Trophoblast cell (in vitro differentiated cells and primary cell): ENCODE measurements around the gene ANKDD1B.

Experiments
- DNase-seq, 2 donors: peaks; one replicate each; pipeline ENCODE4 v3.0.0-alpha.2; 2016
- H2AFZ ChIP-seq: 2 replicates; pipeline ENCODE4 v1.6.1; 2013; ENCODE audit warnings: low read length, moderate library complexity, mild to moderate bottlenecking; ENCODE audit not compliant: insufficient read depth, poor library complexity
- H2AK5ac ChIP-seq: 2 replicates; pipeline ENCODE4 v1.6.1; 2013; ENCODE audit warnings: mild to moderate bottlenecking, low read length
- H2BK120ac ChIP-seq: 2 replicates; pipeline ENCODE4 v1.6.1; 2013; ENCODE audit warnings: low read length, mild to moderate bottlenecking, moderate library complexity; ENCODE audit not compliant: insufficient read depth, poor library complexity
- H2BK12ac ChIP-seq: 2 replicates; pipeline ENCODE4 v1.6.1; 2013; ENCODE audit warnings: mild to moderate bottlenecking, low read length, moderate library complexity
- H2BK5ac ChIP-seq: 2 replicates; pipeline ENCODE4 v1.6.1; 2013; ENCODE audit warnings: low read length, low read depth, moderate library complexity, mild to moderate bottlenecking; ENCODE audit not compliant: poor library complexity
- H3K14ac ChIP-seq: 2 replicates; pipeline ENCODE4 v1.6.1; 2013; ENCODE audit warnings: mild to moderate bottlenecking, low read length
- H3K18ac ChIP-seq: 2 replicates; pipeline ENCODE4 v1.6.1; 2013; ENCODE audit warnings: mild to moderate bottlenecking, low read length
- H3K23ac ChIP-seq: 2 replicates; pipeline ENCODE4 v1.6.1; 2013; ENCODE audit warnings: low read length
- H3K27ac ChIP-seq: 2 replicates; pipeline ENCODE4 v1.5.1; 2013; ENCODE audit warnings: low read depth, mild to moderate bottlenecking, inconsistent platforms, low read length, moderate library complexity
- H3K27me3 ChIP-seq: 2 replicates; pipeline ENCODE4 v1.6.1; 2013; ENCODE audit warnings: inconsistent platforms, mild to moderate bottlenecking, low read length, moderate library complexity; ENCODE audit not compliant: insufficient read depth
- H3K36me3 ChIP-seq, 2 experiments: 1 replicate in 1 of 2; 2 replicates in 1 of 2; pipeline ENCODE4 v1.6.1; 2013; ENCODE audit warnings: low read length in 2 of 2, mild to moderate bottlenecking in 2 of 2, moderate library complexity in 1 of 2; ENCODE audit not compliant: insufficient read depth in 2 of 2, control insufficient read depth in 1 of 2
- H3K4ac ChIP-seq: 2 replicates; pipeline ENCODE4 v1.6.1; 2013; ENCODE audit warnings: low read depth, mild to moderate bottlenecking, low read length, moderate library complexity
- H3K4me1 ChIP-seq, 2 experiments: 1 replicate in 1 of 2; 2 replicates in 1 of 2; pipeline ENCODE4 v1.6.1; 2013; ENCODE audit warnings: low read length in 2 of 2, mild to moderate bottlenecking in 2 of 2, moderate library complexity in 1 of 2; ENCODE audit not compliant: insufficient read depth in 2 of 2, control insufficient read depth in 1 of 2
- H3K4me2 ChIP-seq: 2 replicates; pipeline ENCODE4 v1.6.1; 2013; ENCODE audit warnings: inconsistent platforms, mild to moderate bottlenecking, low read length, moderate library complexity
- H3K4me3 ChIP-seq: 2 replicates; pipeline ENCODE4 v1.5.1; 2013; ENCODE audit warnings: mild to moderate bottlenecking, low read depth, low read length, inconsistent platforms
- H3K79me1 ChIP-seq: one replicate; pipeline ENCODE4 v1.6.1; 2013; ENCODE audit warnings: low read length
- H3K79me2 ChIP-seq: 2 replicates; pipeline ENCODE4 v1.6.1; 2013; ENCODE audit warnings: low read length, mild to moderate bottlenecking; ENCODE audit not compliant: control insufficient read depth, insufficient read depth, poor library complexity
- H3K9ac ChIP-seq: 2 replicates; pipeline ENCODE4 v1.6.1; 2013; ENCODE audit warnings: mild to moderate bottlenecking, low read length
- H3K9me3 ChIP-seq: 2 replicates; pipeline ENCODE4 v1.6.1; 2013; ENCODE audit warnings: low read depth, mild to moderate bottlenecking, control low read depth, inconsistent platforms, low read length; ENCODE audit not compliant: insufficient read depth
- H4K12ac ChIP-seq: 2 replicates; pipeline ENCODE4 v1.6.1; 2013; ENCODE audit warnings: low read depth, mild to moderate bottlenecking, low read length, moderate library complexity
- H4K8ac ChIP-seq: 2 replicates; pipeline ENCODE4 v1.6.1; 2013; ENCODE audit warnings: low read depth, mild to moderate bottlenecking, low read length, moderate library complexity
- H4K91ac ChIP-seq: one replicate; pipeline ENCODE4 v1.6.1; 2013; ENCODE audit warnings: low read depth, mild to moderate bottlenecking, low read length, moderate library complexity
- WGBS: extraction: QIAGEN DNeasy Blood & Tissue Kit; methylation state at CpG from one replicate; pipeline ENCODE4 v1.1.7; 2013; ENCODE audit warnings: missing lambda C conversion rate; ENCODE audit not compliant: insufficient read length, insufficient coverage; ENCODE audit errors: extremely low coverage; 5-methylcytosine and 5-hydroxymethylcytosine counted together

Gene ANKDD1B

GRCh38 chr5:75626959-75627358, 15.7 kb downstream of the ANKDD1B start:
- Histone ChIP-seq H3K27me3 (no peaks in the 10 kb centered on the region), H3K79me2 (no peaks in the 10 kb centered on the region), H3K4me2 (no peak overlapping the region), H4K12ac (no peak overlapping the region), H3K4me3 (no peak overlapping the region), H3K9me3 (no peaks in the 10 kb centered on the region), H2AFZ (no peak overlapping the region), H3K4ac (no peak overlapping the region), H3K36me3 (no peaks in the 10 kb centered on the region), H3K27ac (no peak overlapping the region), H3K79me1 (no peaks in the 10 kb centered on the region), H2AK5ac (no peak overlapping the region), H3K4me1 (peaks cover 0 to 5% of the 10 kb centered on the region in 2 experiments), H2BK120ac (no peak overlapping the region), H3K18ac (no peak overlapping the region), H3K23ac (no peak overlapping the region), H3K14ac (no peak overlapping the region), H2BK12ac (no peak overlapping the region), H4K91ac (no peak overlapping the region), H2BK5ac (no peak overlapping the region), H4K8ac (no peak overlapping the region), H3K9ac (no peak overlapping the region)
- no peak for DNase-seq

- Histone ChIP-seq H4K12ac (no peak overlapping the region), H3K4me3 (no peak overlapping the region), H2AFZ (no peak overlapping the region), H3K4me1 (peaks cover 0 to 5% of the 10 kb centered on the region in 2 experiments), H2AK5ac (no peak overlapping the region), H2BK5ac (no peak overlapping the region), H4K91ac (no peak overlapping the region), H4K8ac (no peak overlapping the region), H3K9me3 (no peaks in the 10 kb centered on the region), H3K36me3 (no peaks in the 10 kb centered on the region), H3K14ac (no peak overlapping the region), H3K4me2 (no peak overlapping the region), H3K9ac (no peak overlapping the region), H3K23ac (no peak overlapping the region), H3K79me2 (no peaks in the 10 kb centered on the region), H2BK12ac (no peak overlapping the region), H2BK120ac (no peak overlapping the region), H3K18ac (no peak overlapping the region), H3K27me3 (no peaks in the 10 kb centered on the region), H3K27ac (no peak overlapping the region), H3K4ac (no peak overlapping the region), H3K79me1 (no peaks in the 10 kb centered on the region)
- WGBS: no CpG with 5 or more reads among the region's 1 CpG
- no peak for DNase-seq
Measured at GRCh38 chr5:75627801-75628200, 16.5 kb downstream of the ANKDD1B start.

GRCh38 chr5:75630875-75631274, 19.6 kb downstream of the ANKDD1B start:
- no peak overlapping the region for H2BK5ac ChIP-seq

GRCh38 chr5:75632321-75632720, 21.1 kb downstream of the ANKDD1B start:
- no peaks in the 10 kb centered on the region for H3K79me2 ChIP-seq
- no peak overlapping the region for H4K91ac ChIP-seq
- no peak overlapping the region for H3K9ac ChIP-seq
- no peak overlapping the region for H2AFZ ChIP-seq
- no peak overlapping the region for H4K8ac ChIP-seq
- no peak overlapping the region for H3K23ac ChIP-seq
- no CpG with 5 or more reads among the region's 1 CpG for WGBS
- H3K27me3 ChIP-seq: no peaks in the 10 kb centered on the region
- H4K12ac ChIP-seq: no peak overlapping the region
- H3K36me3 ChIP-seq: no peaks in the 10 kb centered on the region
- no peaks in the 10 kb centered on the region for H3K4me1 ChIP-seq
- H2BK5ac ChIP-seq: no peak overlapping the region
- no peak overlapping the region for H2BK12ac ChIP-seq
- H2AK5ac ChIP-seq: no peak overlapping the region
- H3K18ac ChIP-seq: no peak overlapping the region
- H3K4me3 ChIP-seq: no peak overlapping the region
- no peak for DNase-seq
- no peak overlapping the region for H3K4me2 ChIP-seq
- no peaks in the 10 kb centered on the region for H3K79me1 ChIP-seq
- no peak overlapping the region for H3K14ac ChIP-seq
- no peak overlapping the region for H3K4ac ChIP-seq
- no peak overlapping the region for H3K27ac ChIP-seq
- no peak overlapping the region for H2BK120ac ChIP-seq
- H3K9me3 ChIP-seq: peaks cover 2% of the 10 kb centered on the region

More at GRCh38 chr5:75630875-75631274, 19.6 kb downstream of the ANKDD1B start:
- Histone ChIP-seq H3K27me3 (no peaks in the 10 kb centered on the region), H2BK12ac (no peak overlapping the region), H3K23ac (no peak overlapping the region), H3K36me3 (no peaks in the 10 kb centered on the region), H3K18ac (no peak overlapping the region), H4K8ac (no peak overlapping the region), H3K4me2 (no peak overlapping the region), H3K4ac (no peak overlapping the region), H3K27ac (no peak overlapping the region), H3K4me1 (peaks cover 0 to 1% of the 10 kb centered on the region in 2 experiments), H2BK120ac (no peak overlapping the region), H3K79me1 (no peaks in the 10 kb centered on the region), H2AK5ac (no peak overlapping the region), H3K79me2 (no peaks in the 10 kb centered on the region), H3K4me3 (no peak overlapping the region), H3K9me3 (peaks cover 2% of the 10 kb centered on the region), H4K12ac (no peak overlapping the region), H4K91ac (no peak overlapping the region), H3K14ac (no peak overlapping the region), H3K9ac (no peak overlapping the region), H2AFZ (no peak overlapping the region)
- WGBS: no CpG with 5 or more reads among the region's 2 CpGs
- no peak for DNase-seq
